Measurements from ENCODE around the gene KRTAP1-1. TPM values are rescaled to one million over a fixed set of nuclear protein-coding genes. Genes with fewer than 3 reads are reported as not detected.
"Not testable (repeated sequence)": the region's sequence is repeated elsewhere in the genome, so short reads cannot be mapped to it uniquely, and the experiment has no call there.

KRTAP1-1 gene
- total RNA-seq, 1 experiment from 2014 or later: not detected

GRCh38 chr17:41059276-41060051 lies 18.2 kb upstream of the KRTAP1-1 start:
- not testable (repeated sequence) for H3K9ac ChIP-seq (ENCODE audit: low read length); H3K36me3 ChIP-seq (ENCODE audit: insufficient read depth, low read length); H4K20me1 ChIP-seq (ENCODE audit: insufficient read depth, low read depth, low read length); H3K4me3 ChIP-seq (ENCODE audit: low read length); H3K9me2 ChIP-seq (replicated peaks; ENCODE audit: insufficient read depth, low read length); H3K4me1 ChIP-seq (ENCODE audit: low read length); H3K4me2 ChIP-seq (ENCODE audit: low read depth, low read length, poor library complexity, severe bottlenecking); H3K79me2 ChIP-seq (ENCODE audit: low read length); H2AFZ ChIP-seq (ENCODE audit: low read length); H3K27ac ChIP-seq (ENCODE audit: low read length); H3K9me3 ChIP-seq (ENCODE audit: low read length); H3K27me3 ChIP-seq (ENCODE audit: low read length)
- DNase-seq: peak; percentile 26

- Histone ChIP-seq H3K4me1 (ENCODE audit: low read length) (no peaks in the 10 kb centered on the region), H4K20me1 (ENCODE audit: insufficient read depth, low read depth, low read length) (no peaks in the 10 kb centered on the region), H3K27ac (ENCODE audit: low read length) (no peak overlapping the region), H3K4me3 (ENCODE audit: low read length) (no peak overlapping the region), H3K79me2 (ENCODE audit: low read length) (no peaks in the 10 kb centered on the region), H3K9ac (ENCODE audit: low read length) (no peak overlapping the region), H3K36me3 (ENCODE audit: insufficient read depth, low read length) (no peaks in the 10 kb centered on the region), H3K9me2 (replicated peaks; ENCODE audit: insufficient read depth, low read length) (no peaks in the 10 kb centered on the region), H3K9me3 (ENCODE audit: low read length) (no peaks in the 10 kb centered on the region), H3K27me3 (ENCODE audit: low read length) (no peaks in the 10 kb centered on the region), H2AFZ (ENCODE audit: low read length) (no peak overlapping the region), H3K4me2 (ENCODE audit: low read depth, low read length, poor library complexity, severe bottlenecking) (no peak overlapping the region)
- DNase-seq: no peak
These were observed 17.5 kb upstream of the KRTAP1-1 start for GRCh38 chr17:41058741-41059140.

- H3K27me3 ChIP-seq (ENCODE audit: low read length): no peaks in the 10 kb centered on the region
- H3K9me3 ChIP-seq (ENCODE audit: low read length): no peaks in the 10 kb centered on the region
- H3K9me2 ChIP-seq (replicated peaks; ENCODE audit: insufficient read depth, low read length): no peaks in the 10 kb centered on the region
- H3K4me1 ChIP-seq (ENCODE audit: low read length): no peaks in the 10 kb centered on the region
- H2AFZ ChIP-seq (ENCODE audit: low read length): no peak overlapping the region
- H3K9ac ChIP-seq (ENCODE audit: low read length): no peak overlapping the region
- DNase-seq: peak; percentile 22
- H3K4me3 ChIP-seq (ENCODE audit: low read length): no peak overlapping the region
- H3K79me2 ChIP-seq (ENCODE audit: low read length): no peaks in the 10 kb centered on the region
- no peak overlapping the region for H3K27ac ChIP-seq (ENCODE audit: low read length)
- H3K36me3 ChIP-seq (ENCODE audit: insufficient read depth, low read length): no peaks in the 10 kb centered on the region
- no peak overlapping the region for H3K4me2 ChIP-seq (ENCODE audit: low read depth, low read length, poor library complexity, severe bottlenecking)
- H4K20me1 ChIP-seq (ENCODE audit: insufficient read depth, low read depth, low read length): no peaks in the 10 kb centered on the region
These were observed 16.3 kb upstream of the KRTAP1-1 start for GRCh38 chr17:41057547-41057946.

GRCh38 chr17:41055130-41055529 lies 13.9 kb upstream of the KRTAP1-1 start, which contains the start of gene KRTAP2-2:
TSS of gene KRTAP2-2 (minus strand) at chr17:41055230. CDS start at chr17:41055211, 19 bp downstream.
- H3K9ac ChIP-seq (ENCODE audit: low read length); H3K27me3 ChIP-seq (ENCODE audit: low read length); H3K9me3 ChIP-seq (ENCODE audit: low read length); H3K9me2 ChIP-seq (replicated peaks; ENCODE audit: insufficient read depth, low read length); DNase-seq; H3K4me3 ChIP-seq (ENCODE audit: low read length); H3K4me1 ChIP-seq (ENCODE audit: low read length); H3K79me2 ChIP-seq (ENCODE audit: low read length); H2AFZ ChIP-seq (ENCODE audit: low read length); H3K36me3 ChIP-seq (ENCODE audit: insufficient read depth, low read length); H3K27ac ChIP-seq (ENCODE audit: low read length); H4K20me1 ChIP-seq (ENCODE audit: insufficient read depth, low read depth, low read length); H3K4me2 ChIP-seq (ENCODE audit: low read depth, low read length, poor library complexity, severe bottlenecking): not testable (repeated sequence)

GRCh38 chr17:41054556-41054955 lies 13.3 kb upstream of the KRTAP1-1 start:
- H4K20me1 ChIP-seq (ENCODE audit: insufficient read depth, low read depth, low read length); H3K4me2 ChIP-seq (ENCODE audit: low read depth, low read length, poor library complexity, severe bottlenecking); H3K9me3 ChIP-seq (ENCODE audit: low read length); H3K4me1 ChIP-seq (ENCODE audit: low read length); H3K27ac ChIP-seq (ENCODE audit: low read length); DNase-seq; H3K79me2 ChIP-seq (ENCODE audit: low read length); H3K9me2 ChIP-seq (replicated peaks; ENCODE audit: insufficient read depth, low read length); H3K27me3 ChIP-seq (ENCODE audit: low read length); H3K9ac ChIP-seq (ENCODE audit: low read length); H3K4me3 ChIP-seq (ENCODE audit: low read length); H2AFZ ChIP-seq (ENCODE audit: low read length); H3K36me3 ChIP-seq (ENCODE audit: insufficient read depth, low read length): not testable (repeated sequence)

- no peak overlapping the region for H3K27ac ChIP-seq (ENCODE audit: low read length)
- no peaks in the 10 kb centered on the region for H3K79me2 ChIP-seq (ENCODE audit: low read length)
- no peaks in the 10 kb centered on the region for H4K20me1 ChIP-seq (ENCODE audit: insufficient read depth, low read depth, low read length)
- no peak overlapping the region for H3K4me2 ChIP-seq (ENCODE audit: low read depth, low read length, poor library complexity, severe bottlenecking)
- no peak overlapping the region for H3K4me3 ChIP-seq (ENCODE audit: low read length)
- no peak overlapping the region for H3K9ac ChIP-seq (ENCODE audit: low read length)
- H3K36me3 ChIP-seq (ENCODE audit: insufficient read depth, low read length): no peaks in the 10 kb centered on the region
- H3K27me3 ChIP-seq (ENCODE audit: low read length): no peaks in the 10 kb centered on the region
- H2AFZ ChIP-seq (ENCODE audit: low read length): no peak overlapping the region
- no peaks in the 10 kb centered on the region for H3K4me1 ChIP-seq (ENCODE audit: low read length)
- H3K9me3 ChIP-seq (ENCODE audit: low read length): no peaks in the 10 kb centered on the region
- DNase-seq: peak; percentile 27
- no peaks in the 10 kb centered on the region for H3K9me2 ChIP-seq (replicated peaks; ENCODE audit: insufficient read depth, low read length)
These were observed 12.8 kb upstream of the KRTAP1-1 start for GRCh38 chr17:41054025-41054424.

GRCh38 chr17:41052566-41052965 lies 11.3 kb upstream of the KRTAP1-1 start:
- H3K9me3 ChIP-seq (ENCODE audit: low read length): no peaks in the 10 kb centered on the region
- no peak overlapping the region for H2AFZ ChIP-seq (ENCODE audit: low read length)
- no peak for DNase-seq
- no peak overlapping the region for H3K4me2 ChIP-seq (ENCODE audit: low read depth, low read length, poor library complexity, severe bottlenecking)
- H4K20me1 ChIP-seq (ENCODE audit: insufficient read depth, low read depth, low read length): no peaks in the 10 kb centered on the region
- H3K9me2 ChIP-seq (replicated peaks; ENCODE audit: insufficient read depth, low read length): no peaks in the 10 kb centered on the region
- H3K36me3 ChIP-seq (ENCODE audit: insufficient read depth, low read length): no peaks in the 10 kb centered on the region
- no peak overlapping the region for H3K4me3 ChIP-seq (ENCODE audit: low read length)
- no peaks in the 10 kb centered on the region for H3K27me3 ChIP-seq (ENCODE audit: low read length)
- no peak overlapping the region for H3K9ac ChIP-seq (ENCODE audit: low read length)
- no peaks in the 10 kb centered on the region for H3K79me2 ChIP-seq (ENCODE audit: low read length)
- H3K4me1 ChIP-seq (ENCODE audit: low read length): no peaks in the 10 kb centered on the region
- no peak overlapping the region for H3K27ac ChIP-seq (ENCODE audit: low read length)

GRCh38 chr17:41049110-41049509 lies 7.9 kb upstream of the KRTAP1-1 start:
- no peak overlapping the region for H3K9ac ChIP-seq (ENCODE audit: low read length)
- peak; percentile 10 for DNase-seq
- no peak overlapping the region for H3K27ac ChIP-seq (ENCODE audit: low read length)
- no peaks in the 10 kb centered on the region for H3K36me3 ChIP-seq (ENCODE audit: insufficient read depth, low read length)
- H3K9me2 ChIP-seq (replicated peaks; ENCODE audit: insufficient read depth, low read length): no peaks in the 10 kb centered on the region
- no peaks in the 10 kb centered on the region for H3K79me2 ChIP-seq (ENCODE audit: low read length)
- no peak overlapping the region for H2AFZ ChIP-seq (ENCODE audit: low read length)
- no peaks in the 10 kb centered on the region for H4K20me1 ChIP-seq (ENCODE audit: insufficient read depth, low read depth, low read length)
- no peak overlapping the region for H3K4me3 ChIP-seq (ENCODE audit: low read length)
- no peaks in the 10 kb centered on the region for H3K27me3 ChIP-seq (ENCODE audit: low read length)
- no peaks in the 10 kb centered on the region for H3K4me1 ChIP-seq (ENCODE audit: low read length)
- H3K4me2 ChIP-seq (ENCODE audit: low read depth, low read length, poor library complexity, severe bottlenecking): no peak overlapping the region
- no peaks in the 10 kb centered on the region for H3K9me3 ChIP-seq (ENCODE audit: low read length)

Data from Karpas-422 (cell line).